SK-N-SH treated with all-trans-retinoic acid at 6 μM for 48 hours (cell line): Measurements from ENCODE around the gene IGF1.

Experiments
- ATAC-seq: fragments of 200-7000 bp; cut with Tn5 transposase; 3 replicates; pipeline ENCODE4 v1.9.1; 2020; ENCODE audit warnings: mild to moderate bottlenecking, moderate library complexity
- ARNTL ChIP-seq: fragments of 450-650 bp; formaldehyde crosslinking; IDR thresholded peaks from 2 replicates; pipeline ENCODE4 v1.5.0; 2020; ENCODE audit warnings: low read depth, mild to moderate bottlenecking, moderate library complexity, borderline replicate concordance
- CREB5 ChIP-seq: fragments of 250-450 bp; sonication (Bioruptor Pico); IDR thresholded peaks from 2 replicates; pipeline ENCODE4 v1.5.1; 2020; ENCODE audit warnings: low read depth, mild to moderate bottlenecking, moderate library complexity
- CSDC2 ChIP-seq: fragments of 250-450 bp; sonication (Bioruptor Pico); IDR thresholded peaks from 2 replicates; pipeline ENCODE4 v1.5.0; 2020; ENCODE audit warnings: mild to moderate bottlenecking, moderate library complexity
- CSRNP3 ChIP-seq: fragments of 250-450 bp; sonication (Bioruptor Pico); IDR thresholded peaks from 2 replicates; pipeline ENCODE4 v1.5.1; 2021; ENCODE audit warnings: mild to moderate bottlenecking, moderate library complexity
- GLIS3 ChIP-seq: fragments of 250-450 bp; sonication (Bioruptor Pico); IDR thresholded peaks from 2 replicates; pipeline ENCODE4 v1.5.0; 2020; ENCODE audit warnings: mild to moderate bottlenecking, moderate library complexity
- ISL1 ChIP-seq: fragments of 250-450 bp; sonication (Bioruptor Pico); IDR thresholded peaks from 2 replicates; pipeline ENCODE4 v2.1.2; 2022; ENCODE audit warnings: mild to moderate bottlenecking, moderate library complexity
- OSR1 ChIP-seq: fragments of 250-450 bp; sonication (Bioruptor Pico); IDR thresholded peaks from 2 replicates; pipeline ENCODE4 v1.8.0; 2022; ENCODE audit warnings: moderate library complexity, mild to moderate bottlenecking, inconsistent platforms
- PATZ1 ChIP-seq: fragments of 250-450 bp; sonication (Bioruptor Pico); IDR thresholded peaks from 2 replicates; pipeline ENCODE4 v1.8.0; 2020; ENCODE audit warnings: mild to moderate bottlenecking, moderate library complexity, borderline replicate concordance
- POU6F1 ChIP-seq: fragments of 250-450 bp; sonication (Bioruptor Pico); IDR thresholded peaks from 2 replicates; pipeline ENCODE4 v1.8.0; 2021; ENCODE audit warnings: low read depth, mild to moderate bottlenecking, moderate library complexity, borderline replicate concordance
- PPARA ChIP-seq: fragments of 250-450 bp; sonication (Bioruptor Pico); IDR thresholded peaks from 2 replicates; pipeline ENCODE4 v1.5.0; 2020; ENCODE audit warnings: mild to moderate bottlenecking, borderline replicate concordance
- RARB ChIP-seq: fragments of 250-450 bp; sonication (Bioruptor Pico); IDR thresholded peaks from 2 replicates; pipeline ENCODE4 v1.8.0; 2021; ENCODE audit warnings: mild to moderate bottlenecking, moderate library complexity
- SNAI2 ChIP-seq: fragments of 250-450 bp; sonication (Bioruptor Pico); IDR thresholded peaks from 2 replicates; pipeline ENCODE4 v1.5.0; 2020; ENCODE audit warnings: mild to moderate bottlenecking, moderate library complexity
- TCF4 ChIP-seq: fragments of 250-450 bp; sonication (Bioruptor Pico); IDR thresholded peaks from 2 replicates; pipeline ENCODE4 v1.8.0; 2021; ENCODE audit warnings: mild to moderate bottlenecking, moderate library complexity, borderline replicate concordance
- TSHZ2 ChIP-seq: fragments of 250-450 bp; sonication (Bioruptor Pico); IDR thresholded peaks from 2 replicates; pipeline ENCODE4 v1.5.0; 2020; ENCODE audit warnings: mild to moderate bottlenecking, moderate library complexity
- ZFP3 ChIP-seq: fragments of 250-450 bp; sonication (Bioruptor Pico); IDR thresholded peaks from 2 replicates; pipeline ENCODE4 v1.5.0; 2020; ENCODE audit warnings: mild to moderate bottlenecking, moderate library complexity
- ZFP30 ChIP-seq: fragments of 450-650 bp; formaldehyde crosslinking; IDR thresholded peaks from 2 replicates; pipeline ENCODE4 v1.5.0; 2022; ENCODE audit warnings: mild to moderate bottlenecking, moderate library complexity
- ZNF565 ChIP-seq: fragments of 450-650 bp; formaldehyde crosslinking; conservative IDR thresholded peaks from 2 replicates; pipeline ENCODE4 v1.5.0; 2020; ENCODE audit warnings: low read depth, mild to moderate bottlenecking, moderate library complexity
- ZNF70 ChIP-seq: fragments of 450-650 bp; formaldehyde crosslinking; IDR thresholded peaks from 2 replicates; pipeline ENCODE4 v1.5.0; 2020; ENCODE audit warnings: mild to moderate bottlenecking, moderate library complexity

The IGF1 gene

GRCh38 chr12:102511575-102511974 is 31.2 kb upstream of the IGF1 start:
- ATAC-seq: no peak
- TF ChIP-seq CREB5 (no peak), ISL1 (CRISPR knock-in tag) (no peak), GLIS3 (no peak), TCF4 (CRISPR knock-in tag) (no peak), RARB (CRISPR knock-in tag) (no peak)

- no peak for TF ChIP-seq POU6F1
- no peak for TF ChIP-seq GLIS3
- TF ChIP-seq RARB (CRISPR knock-in tag): no peak
- no peak for TF ChIP-seq CREB5
- no peak for TF ChIP-seq CSRNP3 (CRISPR knock-in tag)
- TF ChIP-seq TCF4 (CRISPR knock-in tag): no peak
- TF ChIP-seq PPARA (CRISPR knock-in tag): no peak
- no peak for TF ChIP-seq ZNF70
- TF ChIP-seq CSDC2 (CRISPR knock-in tag): no peak
- TF ChIP-seq PATZ1 (CRISPR knock-in tag): no peak
- TF ChIP-seq ARNTL: no peak
- TF ChIP-seq ISL1 (CRISPR knock-in tag): no peak
- no peak for TF ChIP-seq TSHZ2
- TF ChIP-seq ZFP30 (CRISPR knock-in tag): no peak
- TF ChIP-seq ZFP3: no peak
- TF ChIP-seq SNAI2 (CRISPR knock-in tag): no peak
- no peak for TF ChIP-seq OSR1
- TF ChIP-seq ZNF565: no peak
- no peak for ATAC-seq
These were observed 30.1 kb upstream of the IGF1 start for GRCh38 chr12:102510463-102510862.

GRCh38 chr12:102510031-102510430 is 29.7 kb upstream of the IGF1 start:
- TF ChIP-seq ISL1 (CRISPR knock-in tag) (no peak), ZNF70 (no peak), POU6F1 (no peak), PATZ1 (CRISPR knock-in tag) (no peak), ZNF565 (no peak)
- ATAC-seq: no peak
